ENCODE data around the gene GDF10.

GDF10 gene

GRCh38 chr10:47279276-47279675 is 20.7 kb upstream of the GDF10 start:
- Histone ChIP-seq H3K36me3 (replicated peaks) (no peaks in the 10 kb centered on the region), H3K4me3 (no peak overlapping the region), H3K27me3 (ENCODE audit: low read depth) (no peaks in the 10 kb centered on the region), H3K9me3 (no peaks in the 10 kb centered on the region), H3K4me1 (no peaks in the 10 kb centered on the region)
- DNase-seq (ENCODE audit: low spot score in 2 of 2): no peak
- in situ Hi-C loops (cut with MboI; ENCODE audit: low sequenced_read_pairs): no loop called here

- Histone ChIP-seq H3K36me3 (replicated peaks) (no peaks in the 10 kb centered on the region), H3K4me3 (no peak overlapping the region), H3K4me1 (no peaks in the 10 kb centered on the region), H3K9me3 (no peaks in the 10 kb centered on the region), H3K27me3 (ENCODE audit: low read depth) (no peaks in the 10 kb centered on the region)
- DNase-seq (ENCODE audit: low spot score in 2 of 2): no peak
- in situ Hi-C loops (cut with MboI; ENCODE audit: low sequenced_read_pairs): no loop called here
Measured at GRCh38 chr10:47282005-47282656, 17.9 kb upstream of the GDF10 start.

GRCh38 chr10:47282657-47283018 is 17.4 kb upstream of the GDF10 start:
- Histone ChIP-seq H3K4me1 (no peaks in the 10 kb centered on the region), H3K36me3 (replicated peaks) (no peaks in the 10 kb centered on the region), H3K4me3 (no peak overlapping the region), H3K27me3 (ENCODE audit: low read depth) (no peaks in the 10 kb centered on the region), H3K9me3 (no peaks in the 10 kb centered on the region)
- in situ Hi-C loops (cut with MboI; ENCODE audit: low sequenced_read_pairs): no loop called here
- DNase-seq (ENCODE audit: low spot score in 2 of 2): no peak

- H3K4me1 ChIP-seq: no peaks in the 10 kb centered on the region
- H3K9me3 ChIP-seq: no peaks in the 10 kb centered on the region
- H3K36me3 ChIP-seq (replicated peaks): no peaks in the 10 kb centered on the region
- in situ Hi-C loops (cut with MboI; ENCODE audit: low sequenced_read_pairs): no loop called here
- no peak overlapping the region for H3K4me3 ChIP-seq
- DNase-seq (ENCODE audit: low spot score in 2 of 2): no peak
- H3K27me3 ChIP-seq (ENCODE audit: low read depth): no peaks in the 10 kb centered on the region
Measured at GRCh38 chr10:47283101-47283630, 16.8 kb upstream of the GDF10 start.

GRCh38 chr10:47283848-47284247 is 16.1 kb upstream of the GDF10 start:
- in situ Hi-C loops (cut with MboI; ENCODE audit: low sequenced_read_pairs): no loop called here
- Histone ChIP-seq H3K27me3 (ENCODE audit: low read depth) (no peaks in the 10 kb centered on the region), H3K4me3 (no peak overlapping the region), H3K9me3 (no peaks in the 10 kb centered on the region), H3K4me1 (no peaks in the 10 kb centered on the region), H3K36me3 (replicated peaks) (no peaks in the 10 kb centered on the region)
- no peak for DNase-seq (ENCODE audit: low spot score in 2 of 2)

- H3K4me1 ChIP-seq: no peaks in the 10 kb centered on the region
- H3K9me3 ChIP-seq: no peaks in the 10 kb centered on the region
- DNase-seq (ENCODE audit: low spot score in 2 of 2): no peak
- in situ Hi-C loops (cut with MboI; ENCODE audit: low sequenced_read_pairs): no loop called here
- H3K36me3 ChIP-seq (replicated peaks): no peaks in the 10 kb centered on the region
- H3K4me3 ChIP-seq: no peak overlapping the region
- no peaks in the 10 kb centered on the region for H3K27me3 ChIP-seq (ENCODE audit: low read depth)
Measured at GRCh38 chr10:47285381-47286115, 14.4 kb upstream of the GDF10 start.

- in situ Hi-C loops (cut with MboI; ENCODE audit: low sequenced_read_pairs): no loop called here
- no peaks in the 10 kb centered on the region for H3K4me1 ChIP-seq
- H3K36me3 ChIP-seq (replicated peaks): no peaks in the 10 kb centered on the region
- H3K4me3 ChIP-seq: no peak overlapping the region
- no peak for DNase-seq (ENCODE audit: low spot score in 2 of 2)
- no peaks in the 10 kb centered on the region for H3K27me3 ChIP-seq (ENCODE audit: low read depth)
- no peaks in the 10 kb centered on the region for H3K9me3 ChIP-seq
Measured at GRCh38 chr10:47286116-47286505, 13.9 kb upstream of the GDF10 start.

GRCh38 chr10:47286591-47287315 is 13.2 kb upstream of the GDF10 start:
- H3K9me3 ChIP-seq: no peaks in the 10 kb centered on the region
- in situ Hi-C loops (cut with MboI; ENCODE audit: low sequenced_read_pairs): no loop called here
- DNase-seq (ENCODE audit: low spot score in 2 of 2): no peak
- no peaks in the 10 kb centered on the region for H3K36me3 ChIP-seq (replicated peaks)
- no peak overlapping the region for H3K4me3 ChIP-seq
- no peaks in the 10 kb centered on the region for H3K4me1 ChIP-seq
- no peaks in the 10 kb centered on the region for H3K27me3 ChIP-seq (ENCODE audit: low read depth)

- Histone ChIP-seq H3K9me3 (no peaks in the 10 kb centered on the region), H3K4me1 (no peaks in the 10 kb centered on the region), H3K27me3 (ENCODE audit: low read depth) (no peaks in the 10 kb centered on the region), H3K4me3 (no peak overlapping the region), H3K36me3 (replicated peaks) (no peaks in the 10 kb centered on the region)
- in situ Hi-C loops (cut with MboI; ENCODE audit: low sequenced_read_pairs): no loop called here
- DNase-seq (ENCODE audit: low spot score in 2 of 2): no peak
Measured at GRCh38 chr10:47287365-47287802, 12.6 kb upstream of the GDF10 start.

GRCh38 chr10:47287805-47288204 is 12.2 kb upstream of the GDF10 start:
- Histone ChIP-seq H3K4me3 (no peak overlapping the region), H3K4me1 (no peaks in the 10 kb centered on the region), H3K36me3 (replicated peaks) (no peaks in the 10 kb centered on the region), H3K27me3 (ENCODE audit: low read depth) (no peaks in the 10 kb centered on the region), H3K9me3 (no peaks in the 10 kb centered on the region)
- in situ Hi-C loops (cut with MboI; ENCODE audit: low sequenced_read_pairs): no loop called here
- no peak for DNase-seq (ENCODE audit: low spot score in 2 of 2)

- Histone ChIP-seq H3K9me3 (no peaks in the 10 kb centered on the region), H3K36me3 (replicated peaks) (no peaks in the 10 kb centered on the region), H3K4me3 (no peak overlapping the region), H3K4me1 (no peaks in the 10 kb centered on the region), H3K27me3 (ENCODE audit: low read depth) (no peaks in the 10 kb centered on the region)
- no peak for DNase-seq (ENCODE audit: low spot score in 2 of 2)
- in situ Hi-C loops (cut with MboI; ENCODE audit: low sequenced_read_pairs): no loop called here
Measured at GRCh38 chr10:47288236-47288635, 11.8 kb upstream of the GDF10 start.

- Histone ChIP-seq H3K27me3 (ENCODE audit: low read depth) (no peaks in the 10 kb centered on the region), H3K4me3 (no peak overlapping the region), H3K36me3 (replicated peaks) (no peaks in the 10 kb centered on the region), H3K4me1 (no peaks in the 10 kb centered on the region), H3K9me3 (no peaks in the 10 kb centered on the region)
- in situ Hi-C loops (cut with MboI; ENCODE audit: low sequenced_read_pairs): no loop called here
- DNase-seq (ENCODE audit: low spot score in 2 of 2): no peak
Measured at GRCh38 chr10:47288916-47289495, 11.0 kb upstream of the GDF10 start.

GRCh38 chr10:47289921-47290320 is 10.1 kb upstream of the GDF10 start:
- in situ Hi-C loops (cut with MboI; ENCODE audit: low sequenced_read_pairs): no loop called here
- DNase-seq (ENCODE audit: low spot score in 2 of 2): no peak
- Histone ChIP-seq H3K36me3 (replicated peaks) (no peaks in the 10 kb centered on the region), H3K4me1 (no peaks in the 10 kb centered on the region), H3K9me3 (no peaks in the 10 kb centered on the region), H3K27me3 (ENCODE audit: low read depth) (no peaks in the 10 kb centered on the region), H3K4me3 (no peak overlapping the region)

- no peak overlapping the region for H3K4me3 ChIP-seq
- H3K4me1 ChIP-seq: no peaks in the 10 kb centered on the region
- in situ Hi-C loops (cut with MboI; ENCODE audit: low sequenced_read_pairs): no loop called here
- no peaks in the 10 kb centered on the region for H3K27me3 ChIP-seq (ENCODE audit: low read depth)
- H3K9me3 ChIP-seq: no peaks in the 10 kb centered on the region
- H3K36me3 ChIP-seq (replicated peaks): no peaks in the 10 kb centered on the region
- DNase-seq (ENCODE audit: low spot score in 2 of 2): no peak
Measured at GRCh38 chr10:47290338-47290737, 9.7 kb upstream of the GDF10 start.

All from HAP-1 (cell line).